H1 (cell line): ENCODE measurements around the gene GALR2.

Experiments
- POLR2A ChIP-seq, 2 experiments: IDR thresholded peaks; 1 replicate in 1 of 2; 2 replicates in 1 of 2; pipeline ENCODE4 v1.6.1; 2011; ENCODE audit warnings: low read depth in 2 of 2, low read length in 2 of 2, mild to moderate bottlenecking in 2 of 2; ENCODE audit errors: control extremely low read depth in 1 of 2
- POLR2AphosphoS5 ChIP-seq: IDR thresholded peaks from 2 replicates; pipeline ENCODE4 v1.6.1; 2011; ENCODE audit warnings: low read depth, low read length
- RFX5 ChIP-seq: IDR thresholded peaks from 2 replicates; pipeline ENCODE4 v1.6.1; 2011; ENCODE audit warnings: low read depth, low read length, improper control_type of control experiment, borderline replicate concordance
- SAP30 ChIP-seq: fragments of 300-600 bp; sonication (generic); IDR thresholded peaks from 2 replicates; pipeline ENCODE4 v1.7.1; 2012; ENCODE audit warnings: low read length, moderate library complexity, mild to moderate bottlenecking, inconsistent platforms; ENCODE audit not compliant: insufficient read depth, insufficient replicate concordance
- SIX5 ChIP-seq: IDR thresholded peaks from 2 replicates; pipeline ENCODE4 v1.6.1; 2011; ENCODE audit warnings: mild to moderate bottlenecking, low read depth, low read length
- SP1 ChIP-seq: IDR thresholded peaks from 2 replicates; pipeline ENCODE4 v1.6.1; 2011; ENCODE audit warnings: low read depth, low read length
- SRF ChIP-seq: IDR thresholded peaks from 2 replicates; pipeline ENCODE4 v1.6.1; 2011; ENCODE audit warnings: mild to moderate bottlenecking, low read depth, low read length, moderate library complexity
- TF ChIP-seq, protein P1 (sequence below), 3 experiments: IDR thresholded peaks; 1 replicate in 2 of 3; 2 replicates in 1 of 3; pipeline versions ENCODE4 v1.5.1 to v1.6.1; 2011; ENCODE audit warnings: low read length in 3 of 3, mild to moderate bottlenecking in 3 of 3, inconsistent platforms in 2 of 3, low read depth in 1 of 3, moderate library complexity in 1 of 3; ENCODE audit not compliant: insufficient read depth in 1 of 3; ENCODE audit errors: control extremely low read depth in 1 of 3
- TF ChIP-seq, protein P2 (sequence below): IDR thresholded peaks from 2 replicates; pipeline ENCODE4 v1.6.1; 2012; ENCODE audit warnings: inconsistent platforms

DNA sequence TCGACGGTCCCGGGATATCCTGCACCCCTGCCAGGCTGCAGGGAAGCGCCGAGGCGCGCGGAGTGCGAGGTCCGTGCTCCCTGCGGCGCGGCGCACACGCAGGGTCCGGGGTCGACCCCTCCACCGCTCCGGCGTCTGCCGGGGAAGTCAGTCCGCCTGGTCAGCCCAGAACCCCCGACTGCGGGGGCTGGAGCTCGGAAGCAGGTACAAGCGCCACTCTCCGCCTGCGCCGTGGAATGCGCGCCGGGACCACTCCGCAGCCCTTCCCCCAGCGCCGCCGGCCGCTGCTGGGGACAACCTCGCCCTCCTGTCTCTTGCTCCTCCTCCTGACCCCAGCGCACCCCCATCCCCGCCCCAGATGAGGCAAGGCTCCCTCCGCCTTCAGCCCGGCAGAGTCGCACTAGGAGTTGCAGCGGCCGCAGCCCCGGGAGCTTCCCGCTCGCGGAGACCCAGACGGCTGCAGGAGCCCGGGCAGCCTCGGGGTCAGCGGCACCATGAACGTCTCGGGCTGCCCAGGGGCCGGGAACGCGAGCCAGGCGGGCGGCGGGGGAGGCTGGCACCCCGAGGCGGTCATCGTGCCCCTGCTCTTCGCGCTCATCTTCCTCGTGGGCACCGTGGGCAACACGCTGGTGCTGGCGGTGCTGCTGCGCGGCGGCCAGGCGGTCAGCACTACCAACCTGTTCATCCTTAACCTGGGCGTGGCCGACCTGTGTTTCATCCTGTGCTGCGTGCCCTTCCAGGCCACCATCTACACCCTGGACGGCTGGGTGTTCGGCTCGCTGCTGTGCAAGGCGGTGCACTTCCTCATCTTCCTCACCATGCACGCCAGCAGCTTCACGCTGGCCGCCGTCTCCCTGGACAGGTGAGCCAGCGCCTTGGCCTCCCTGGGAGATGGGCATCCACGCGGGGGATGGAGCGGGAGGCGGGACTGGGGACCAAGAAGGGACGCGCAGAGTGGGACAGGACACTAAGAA lies at the start of gene GALR2:
- TF ChIP-seq, protein P1, sequence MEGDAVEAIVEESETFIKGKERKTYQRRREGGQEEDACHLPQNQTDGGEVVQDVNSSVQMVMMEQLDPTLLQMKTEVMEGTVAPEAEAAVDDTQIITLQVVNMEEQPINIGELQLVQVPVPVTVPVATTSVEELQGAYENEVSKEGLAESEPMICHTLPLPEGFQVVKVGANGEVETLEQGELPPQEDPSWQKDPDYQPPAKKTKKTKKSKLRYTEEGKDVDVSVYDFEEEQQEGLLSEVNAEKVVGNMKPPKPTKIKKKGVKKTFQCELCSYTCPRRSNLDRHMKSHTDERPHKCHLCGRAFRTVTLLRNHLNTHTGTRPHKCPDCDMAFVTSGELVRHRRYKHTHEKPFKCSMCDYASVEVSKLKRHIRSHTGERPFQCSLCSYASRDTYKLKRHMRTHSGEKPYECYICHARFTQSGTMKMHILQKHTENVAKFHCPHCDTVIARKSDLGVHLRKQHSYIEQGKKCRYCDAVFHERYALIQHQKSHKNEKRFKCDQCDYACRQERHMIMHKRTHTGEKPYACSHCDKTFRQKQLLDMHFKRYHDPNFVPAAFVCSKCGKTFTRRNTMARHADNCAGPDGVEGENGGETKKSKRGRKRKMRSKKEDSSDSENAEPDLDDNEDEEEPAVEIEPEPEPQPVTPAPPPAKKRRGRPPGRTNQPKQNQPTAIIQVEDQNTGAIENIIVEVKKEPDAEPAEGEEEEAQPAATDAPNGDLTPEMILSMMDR (IDR thresholded peaks at IDR 0.05; ENCODE audit: control extremely low read depth in 1 of 3, insufficient read depth in 1 of 3, low read depth in 1 of 3, low read length in 3 of 3), result no peak
- TF ChIP-seq, protein P2, sequence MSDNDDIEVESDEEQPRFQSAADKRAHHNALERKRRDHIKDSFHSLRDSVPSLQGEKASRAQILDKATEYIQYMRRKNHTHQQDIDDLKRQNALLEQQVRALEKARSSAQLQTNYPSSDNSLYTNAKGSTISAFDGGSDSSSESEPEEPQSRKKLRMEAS, result no peak; the same call in 1 of the 2 replicates
- TF ChIP-seq SP1 (no peak), POLR2AphosphoS5 (no peak), SRF (no peak), POLR2A (IDR thresholded peaks at IDR 0.05; ENCODE audit: control extremely low read depth in 1 of 2, low read depth in 2 of 2, low read length in 2 of 2) (no peak), SIX5 (no peak), RFX5 (no peak), SAP30 (no peak)
